Tibial nerve (tissue), 4 donors: ENCODE measurements around the gene MTURN. TPM values are rescaled to one million over a fixed set of nuclear protein-coding genes. Genes with fewer than 3 reads are reported as not detected.

Experiments used
- DNase-seq, 2 donors: peaks; one replicate each; pipeline ENCODE4 v3.0.0-alpha.2; 2019; ENCODE audit warnings: low spot score in 2 of 2
- H3K27ac ChIP-seq, 4 donors: fragments of 200-600 bp; sonication (generic) in 3 of 4; one replicate each; pipeline ENCODE4 v1.5.1; 2017 to 2019; ENCODE audit warnings: mild to moderate bottlenecking in 1 of 4
- H3K27me3 ChIP-seq, 2 donors: fragments of 200-600 bp; sonication (generic) in 1 of 2; one replicate each; pipeline versions ENCODE4 v1.5.1 to v1.6.0; 2017 to 2019
- H3K36me3 ChIP-seq, 3 donors: fragments of 200-600 bp; sonication (generic); one replicate each; pipeline ENCODE4 v1.5.1; 2018 to 2019
- H3K4me1 ChIP-seq, 4 donors: fragments of 200-600 bp; sonication (generic) in 3 of 4; one replicate each; pipeline ENCODE4 v1.5.1; 2017 to 2019
- H3K4me3 ChIP-seq, 4 donors: fragments of 200-600 bp; sonication (generic) in 3 of 4; one replicate each; pipeline ENCODE4 v1.5.1; 2017 to 2019; ENCODE audit warnings: mild to moderate bottlenecking in 1 of 4, moderate library complexity in 1 of 4
- H3K9me3 ChIP-seq, 4 donors: fragments of 200-600 bp; sonication (generic) in 3 of 4; one replicate each; pipeline ENCODE4 v1.5.1; 2017 to 2019
- EP300 ChIP-seq, 2 donors: sonication (generic); formaldehyde crosslinking; IDR thresholded peaks; one replicate each; pipeline ENCODE4 v1.6.1; 2017; ENCODE audit warnings: antibody characterized with exemption in 2 of 2, mild to moderate bottlenecking in 1 of 2
- POLR2A ChIP-seq, 2 donors: fragments of 450-650 bp; IDR thresholded peaks; one replicate each; pipeline ENCODE4 v1.6.1; 2017; ENCODE audit warnings: antibody characterized with exemption in 2 of 2, mild to moderate bottlenecking in 2 of 2, moderate library complexity in 2 of 2
- WGBS, 2 donors: methylation state at CpG; one replicate each; pipeline ENCODE4 v1.1.5; 2018; 5-methylcytosine and 5-hydroxymethylcytosine counted together
- total RNA-seq, 4 donors: library from RNA; depleted of rRNA; stranded (reverse); fragments of >200 nt; gene quantifications; one replicate each; pipeline ENCODE4 v1.1.0, GENCODE V29; 2016
- TF ChIP-seq, protein P1 (sequence below), 5 experiments: fragments of 200-600 bp in 3 of 5; fragments of 450-650 bp in 2 of 5; sonication (generic) in 3 of 5; IDR thresholded peaks; one replicate each; pipeline ENCODE4 v1.5.1; 2016 to 2019; ENCODE audit warnings: antibody characterized with exemption in 5 of 5, mild to moderate bottlenecking in 3 of 5, moderate library complexity in 2 of 5

The MTURN gene
- total RNA-seq, 4 donors from 2014 or later, result 156 to 246 (median 186) TPM

DNA sequence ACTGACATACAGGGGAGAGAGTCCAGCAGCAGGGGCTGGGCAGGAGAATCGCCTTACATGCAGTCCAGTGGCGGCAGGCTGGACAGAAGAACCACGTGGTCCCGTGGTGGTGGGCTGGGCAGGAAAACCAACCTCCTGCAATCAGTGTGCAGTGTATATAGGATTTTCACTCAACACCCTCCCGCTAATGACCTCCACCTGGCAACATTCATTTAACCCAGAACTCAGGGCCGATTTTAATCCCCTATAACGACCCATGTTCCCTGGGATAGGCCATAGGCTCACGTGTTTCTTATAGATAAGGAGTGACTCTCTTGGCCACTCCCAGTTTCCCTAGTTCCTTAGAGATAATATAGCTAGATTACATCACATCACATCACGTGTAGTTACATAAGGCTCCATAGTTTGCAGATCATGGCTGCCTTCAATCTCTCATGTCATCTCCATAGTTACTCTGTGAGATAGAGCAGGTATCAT lies 19.4 kb downstream of the MTURN start:
- 88 to 89% methylated on average over 9 of the region's 9 CpGs for WGBS, 2 donors

DNA sequence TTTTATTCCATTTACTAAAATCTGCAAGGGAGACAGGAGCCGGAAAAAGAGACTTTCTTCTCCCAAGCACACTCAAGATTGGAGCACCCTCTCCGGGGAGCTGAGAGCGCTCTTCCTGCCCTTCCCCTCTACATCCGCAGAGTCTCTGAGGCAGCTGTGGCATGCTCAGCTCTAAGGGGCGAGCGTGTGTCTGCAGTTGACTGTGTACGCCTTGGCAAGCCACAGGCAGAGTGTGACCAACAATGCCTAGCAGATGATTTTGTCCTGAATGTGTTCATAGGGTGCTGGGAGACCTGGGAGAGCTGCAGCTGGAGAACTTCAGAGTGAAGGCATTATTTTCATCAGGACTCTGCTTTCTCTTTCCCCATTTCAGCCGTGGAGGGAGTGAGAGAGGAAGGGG lies 20.7 kb downstream of the MTURN start:
- H3K27me3 ChIP-seq, result no peaks in the 10 kb centered on the region
- peaks cover 0 to 87% (median 0%) of the 10 kb centered on the region in 3 donors for H3K36me3 ChIP-seq
- 72 to 77% methylated on average over 8 of the region's 8 CpGs for WGBS, 2 donors
- DNase-seq, result no peak
- H3K27ac ChIP-seq, result no peak overlapping the region
- no peak overlapping the region for H3K4me3 ChIP-seq
- TF ChIP-seq POLR2A (IDR thresholded peaks at IDR 0.05), result no peak
- H3K9me3 ChIP-seq, result no peaks in the 10 kb centered on the region
- H3K4me1 ChIP-seq, result peaks cover 0 to 15% (median 0%) of the 10 kb centered on the region in 4 donors

More for the DNA sequence above, 19.4 kb downstream of the MTURN start:
- DNase-seq, result no peak
- TF ChIP-seq, protein P1, sequence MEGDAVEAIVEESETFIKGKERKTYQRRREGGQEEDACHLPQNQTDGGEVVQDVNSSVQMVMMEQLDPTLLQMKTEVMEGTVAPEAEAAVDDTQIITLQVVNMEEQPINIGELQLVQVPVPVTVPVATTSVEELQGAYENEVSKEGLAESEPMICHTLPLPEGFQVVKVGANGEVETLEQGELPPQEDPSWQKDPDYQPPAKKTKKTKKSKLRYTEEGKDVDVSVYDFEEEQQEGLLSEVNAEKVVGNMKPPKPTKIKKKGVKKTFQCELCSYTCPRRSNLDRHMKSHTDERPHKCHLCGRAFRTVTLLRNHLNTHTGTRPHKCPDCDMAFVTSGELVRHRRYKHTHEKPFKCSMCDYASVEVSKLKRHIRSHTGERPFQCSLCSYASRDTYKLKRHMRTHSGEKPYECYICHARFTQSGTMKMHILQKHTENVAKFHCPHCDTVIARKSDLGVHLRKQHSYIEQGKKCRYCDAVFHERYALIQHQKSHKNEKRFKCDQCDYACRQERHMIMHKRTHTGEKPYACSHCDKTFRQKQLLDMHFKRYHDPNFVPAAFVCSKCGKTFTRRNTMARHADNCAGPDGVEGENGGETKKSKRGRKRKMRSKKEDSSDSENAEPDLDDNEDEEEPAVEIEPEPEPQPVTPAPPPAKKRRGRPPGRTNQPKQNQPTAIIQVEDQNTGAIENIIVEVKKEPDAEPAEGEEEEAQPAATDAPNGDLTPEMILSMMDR (IDR thresholded peaks at IDR 0.05), result no peak
- no peak overlapping the region for H3K27ac ChIP-seq
- H3K9me3 ChIP-seq, result no peaks in the 10 kb centered on the region
- H3K27me3 ChIP-seq, result no peaks in the 10 kb centered on the region
- H3K36me3 ChIP-seq, result peaks cover 0 to 86% (median 0%) of the 10 kb centered on the region in 3 donors
- no peak overlapping the region for H3K4me3 ChIP-seq
- peaks cover 0 to 3% (median 0%) of the 10 kb centered on the region in 4 donors for H3K4me1 ChIP-seq

DNA sequence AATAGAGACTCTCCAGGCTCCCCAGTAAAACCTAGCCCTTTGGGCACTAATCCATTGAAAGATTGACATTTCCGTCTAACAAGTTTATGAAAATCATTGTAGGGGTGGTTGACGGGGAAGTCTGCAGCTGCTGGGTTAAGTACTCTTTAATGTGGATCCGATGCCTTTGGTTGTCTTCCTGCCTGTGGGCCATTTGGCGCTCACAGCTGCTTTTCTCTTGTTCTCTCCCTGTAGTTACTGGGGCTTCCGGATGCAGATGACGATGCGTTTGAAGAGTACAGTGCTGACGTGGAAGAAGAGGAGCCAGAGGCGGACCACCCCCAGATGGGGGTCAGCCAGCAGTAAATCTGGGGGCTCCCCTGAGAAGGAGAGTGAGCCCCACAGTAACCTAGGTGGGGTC lies 22.4 kb downstream of the MTURN start:
- no peaks in the 10 kb centered on the region for H3K27me3 ChIP-seq
- H3K36me3 ChIP-seq, result peaks cover 0 to 77% (median 0%) of the 10 kb centered on the region in 3 donors
- TF ChIP-seq, protein P1 (IDR thresholded peaks at IDR 0.05), result no peak
- no peak for TF ChIP-seq POLR2A (IDR thresholded peaks at IDR 0.05)
- TF ChIP-seq EP300 (IDR thresholded peaks at IDR 0.05), result no peak
- 81 to 89% methylated on average over 9 of the region's 9 CpGs for WGBS, 2 donors
- DNase-seq, result no peak
- no peak overlapping the region for H3K4me3 ChIP-seq
- peaks cover 0 to 28% (median 2%) of the 10 kb centered on the region in 4 donors for H3K4me1 ChIP-seq
- no peaks in the 10 kb centered on the region for H3K9me3 ChIP-seq
- no peak overlapping the region for H3K27ac ChIP-seq

DNA sequence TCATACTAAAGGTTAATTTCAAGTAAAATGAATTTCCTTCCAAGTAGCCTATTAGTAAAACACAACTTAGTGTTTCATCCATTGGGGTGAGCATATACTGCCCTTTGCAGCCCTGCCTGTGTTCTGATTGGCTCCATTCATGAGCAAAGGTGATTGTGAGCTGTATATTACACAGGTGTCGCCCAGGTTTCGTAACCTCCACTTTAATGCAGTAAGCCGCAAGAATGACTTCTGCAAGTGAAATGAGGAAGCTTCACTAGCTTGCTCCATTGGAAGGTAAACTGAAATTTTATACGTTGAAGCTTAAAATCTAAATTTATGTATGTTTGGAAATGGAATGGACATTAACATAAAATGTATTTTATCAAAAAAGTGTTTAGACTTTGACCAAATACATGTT lies 24.4 kb downstream of the MTURN start:
- Histone ChIP-seq H3K4me3 (no peak overlapping the region), H3K27me3 (no peaks in the 10 kb centered on the region), H3K4me1 (peaks cover 0 to 48% (median 20%) of the 10 kb centered on the region in 4 donors), H3K9me3 (no peaks in the 10 kb centered on the region), H3K27ac (peak overlapping the region in 1 of 4 donors; percentile 87), H3K36me3 (peaks cover 0 to 57% (median 0%) of the 10 kb centered on the region in 3 donors)
- no peak for TF ChIP-seq EP300 (IDR thresholded peaks at IDR 0.05)
- TF ChIP-seq POLR2A (IDR thresholded peaks at IDR 0.05), result no peak
- DNase-seq, result no peak
- 85 to 90% methylated on average over 4 of the region's 4 CpGs for WGBS, 2 donors

DNA sequence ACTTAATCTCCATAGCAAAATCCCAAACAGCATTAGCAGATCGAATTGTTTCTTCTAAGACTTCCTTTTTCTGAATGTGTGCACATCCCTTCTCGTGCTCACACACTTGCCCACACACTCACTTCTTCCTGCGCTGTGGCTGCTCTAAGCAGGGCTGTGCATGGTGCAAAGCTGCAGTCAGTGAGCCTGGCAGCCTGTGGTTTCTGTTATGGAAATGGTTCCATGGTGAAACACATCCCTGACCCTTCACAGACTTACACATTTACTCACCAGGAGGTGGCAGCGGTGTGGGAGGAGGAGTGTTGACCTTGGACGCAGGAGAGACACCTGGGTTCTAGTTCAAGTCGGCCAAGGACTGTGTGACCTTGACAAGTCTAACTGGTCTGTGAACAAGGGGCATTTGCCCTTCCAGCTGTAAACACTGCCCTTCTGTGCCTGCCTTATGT lies 24.9 kb downstream of the MTURN start:
- Histone ChIP-seq H3K4me3 (no peak overlapping the region), H3K4me1 (peaks cover 0 to 53% (median 21%) of the 10 kb centered on the region in 4 donors), H3K9me3 (no peaks in the 10 kb centered on the region), H3K27ac (peak overlapping the region in 2 of 4 donors; percentile 68 to 87), H3K27me3 (no peaks in the 10 kb centered on the region), H3K36me3 (peaks cover 0 to 52% (median 0%) of the 10 kb centered on the region in 3 donors)
- DNase-seq, result no peak
- no peak for TF ChIP-seq POLR2A (IDR thresholded peaks at IDR 0.05)
- peak in 1 of 2 donors; percentile 35 for TF ChIP-seq EP300 (IDR thresholded peaks at IDR 0.05)
- 43 to 49% methylated on average over 6 of the region's 6 CpGs for WGBS, 2 donors

DNA sequence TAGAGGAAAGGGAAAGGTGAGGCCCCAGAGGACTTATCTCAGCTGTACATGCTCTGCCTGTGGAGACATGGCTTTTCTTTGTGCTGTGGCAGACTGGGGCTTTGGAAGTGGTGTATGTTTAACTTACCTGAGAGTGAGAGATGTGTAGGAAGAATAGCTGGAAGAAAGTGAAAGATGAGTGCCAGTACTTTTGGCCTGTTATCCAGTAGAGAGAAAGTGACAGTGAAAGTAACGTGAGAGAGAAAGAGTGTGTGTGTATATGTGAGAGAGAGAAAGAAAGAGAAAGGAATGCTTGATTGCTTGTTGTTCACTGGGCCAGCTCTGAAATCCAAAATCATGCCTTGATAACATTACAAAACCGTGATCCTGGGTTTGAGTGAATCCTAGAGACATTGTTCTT lies 25.5 kb downstream of the MTURN start:
- Histone ChIP-seq H3K4me3 (no peak overlapping the region), H3K36me3 (peaks cover 0 to 46% (median 0%) of the 10 kb centered on the region in 3 donors), H3K27ac (peak overlapping the region in 2 of 4 donors; percentile 68 to 87), H3K9me3 (no peaks in the 10 kb centered on the region), H3K27me3 (no peaks in the 10 kb centered on the region), H3K4me1 (peaks cover 0 to 59% (median 26%) of the 10 kb centered on the region in 4 donors)
- 83 to 84% methylated on average over 2 of the region's 2 CpGs for WGBS, 2 donors
- TF ChIP-seq POLR2A (IDR thresholded peaks at IDR 0.05), result no peak
- TF ChIP-seq, protein P1 (IDR thresholded peaks at IDR 0.05), result no peak
- no peak for TF ChIP-seq EP300 (IDR thresholded peaks at IDR 0.05)
- DNase-seq, result no peak
